WERI-Rb-1 (cell line): ENCODE data around the gene ANKRD34B.

Source experiments
- DNase-seq: peaks from one replicate; pipeline ENCODE4 v3.0.0-alpha.2; 2020
- H3K27ac ChIP-seq: fragments of 250-450 bp; sonication (Bioruptor Pico); 2 replicates; pipeline ENCODE4 v1.5.1; 2020; ENCODE audit warnings: mild to moderate bottlenecking, moderate library complexity
- H3K27me3 ChIP-seq: fragments of 250-450 bp; sonication (Bioruptor Pico); 2 replicates; pipeline ENCODE4 v1.5.1; 2021; ENCODE audit warnings: mild to moderate bottlenecking, low read depth, moderate library complexity; ENCODE audit not compliant: insufficient read depth, severe bottlenecking
- H3K36me3 ChIP-seq: fragments of 250-450 bp; sonication (Bioruptor Pico); 2 replicates; pipeline ENCODE4 v1.5.1; 2020; ENCODE audit warnings: mild to moderate bottlenecking, moderate library complexity
- H3K4me3 ChIP-seq: 2 replicates; pipeline ENCODE4 v1.5.1; 2011; ENCODE audit warnings: low read depth, mild to moderate bottlenecking, control low read depth, low read length
- H3K9me3 ChIP-seq: fragments of 250-450 bp; sonication (Bioruptor Pico); 2 replicates; pipeline ENCODE4 v1.5.1; 2021; ENCODE audit warnings: mild to moderate bottlenecking, moderate library complexity; ENCODE audit not compliant: severe bottlenecking
- CTCF ChIP-seq: IDR thresholded peaks from 2 replicates; pipeline ENCODE4 v1.5.1; 2011; ENCODE audit warnings: low read depth, mild to moderate bottlenecking, control low read depth, inconsistent platforms, low read length

Gene ANKRD34B

GRCh38 chr5:80608731-80609130, 38.7 kb upstream of the ANKRD34B start:
- no peak overlapping the region for H3K4me3 ChIP-seq
- H3K27ac ChIP-seq: no peak overlapping the region
- H3K36me3 ChIP-seq: no peaks in the 10 kb centered on the region
- no peak for TF ChIP-seq CTCF
- DNase-seq: no peak
- H3K9me3 ChIP-seq: no peaks in the 10 kb centered on the region
- H3K27me3 ChIP-seq: no peaks in the 10 kb centered on the region

GRCh38 chr5:80607832-80608231, 37.8 kb upstream of the ANKRD34B start:
- Histone ChIP-seq H3K4me3 (no peak overlapping the region), H3K36me3 (no peaks in the 10 kb centered on the region), H3K27me3 (no peaks in the 10 kb centered on the region), H3K9me3 (no peaks in the 10 kb centered on the region), H3K27ac (no peak overlapping the region)
- DNase-seq: no peak
- no peak for TF ChIP-seq CTCF

GRCh38 chr5:80607343-80607742, 37.3 kb upstream of the ANKRD34B start:
- H3K27me3 ChIP-seq: no peaks in the 10 kb centered on the region
- no peak overlapping the region for H3K27ac ChIP-seq
- TF ChIP-seq CTCF: no peak
- no peak overlapping the region for H3K4me3 ChIP-seq
- DNase-seq: no peak
- no peaks in the 10 kb centered on the region for H3K9me3 ChIP-seq
- no peaks in the 10 kb centered on the region for H3K36me3 ChIP-seq

DNA sequence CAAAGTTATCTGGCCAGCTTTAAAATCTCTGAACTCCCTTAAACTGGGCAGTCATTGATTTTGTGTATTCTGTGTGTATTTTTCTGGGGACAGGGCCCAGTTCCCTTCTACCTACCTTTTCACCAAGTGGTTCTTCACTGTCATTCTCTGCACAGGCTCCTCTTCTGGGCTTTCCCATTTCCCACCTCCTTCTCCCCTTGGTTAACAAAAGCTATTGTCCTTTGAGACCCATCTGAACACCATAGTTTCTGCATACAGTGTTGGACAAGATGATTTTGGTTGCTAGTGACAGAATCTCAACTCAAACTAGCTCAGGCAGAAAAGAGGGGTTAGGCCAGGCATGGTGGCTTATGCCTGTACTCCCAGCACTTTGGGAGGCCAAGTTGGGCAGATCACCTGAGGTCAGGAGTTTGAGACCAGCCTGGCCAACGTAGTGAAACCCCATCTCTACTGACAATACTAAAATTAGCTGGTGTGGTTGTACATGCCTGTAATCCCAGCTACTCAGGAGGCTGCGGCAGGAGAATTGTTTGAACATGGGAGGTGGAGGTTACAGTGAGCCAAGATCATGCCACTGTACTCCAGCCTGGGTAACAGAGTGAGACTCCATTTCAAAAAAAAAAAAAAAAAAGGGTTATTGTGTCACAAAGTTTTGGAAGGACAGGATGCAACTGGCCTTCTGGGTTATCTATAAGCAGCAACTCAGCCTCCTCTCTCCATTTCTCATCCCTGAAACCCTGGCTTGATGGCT, 31.0 kb upstream of the ANKRD34B start:
- no peaks in the 10 kb centered on the region for H3K36me3 ChIP-seq
- no peaks in the 10 kb centered on the region for H3K27me3 ChIP-seq
- no peak overlapping the region for H3K27ac ChIP-seq
- no peak for DNase-seq
- H3K4me3 ChIP-seq: no peak overlapping the region
- no peak for TF ChIP-seq CTCF
- H3K9me3 ChIP-seq: no peaks in the 10 kb centered on the region

GRCh38 chr5:80597500-80597899, 27.4 kb upstream of the ANKRD34B start:
- no peak for TF ChIP-seq CTCF
- Histone ChIP-seq H3K27me3 (no peaks in the 10 kb centered on the region), H3K36me3 (no peaks in the 10 kb centered on the region), H3K9me3 (no peaks in the 10 kb centered on the region), H3K27ac (no peak overlapping the region), H3K4me3 (no peak overlapping the region)
- no peak for DNase-seq

DNA sequence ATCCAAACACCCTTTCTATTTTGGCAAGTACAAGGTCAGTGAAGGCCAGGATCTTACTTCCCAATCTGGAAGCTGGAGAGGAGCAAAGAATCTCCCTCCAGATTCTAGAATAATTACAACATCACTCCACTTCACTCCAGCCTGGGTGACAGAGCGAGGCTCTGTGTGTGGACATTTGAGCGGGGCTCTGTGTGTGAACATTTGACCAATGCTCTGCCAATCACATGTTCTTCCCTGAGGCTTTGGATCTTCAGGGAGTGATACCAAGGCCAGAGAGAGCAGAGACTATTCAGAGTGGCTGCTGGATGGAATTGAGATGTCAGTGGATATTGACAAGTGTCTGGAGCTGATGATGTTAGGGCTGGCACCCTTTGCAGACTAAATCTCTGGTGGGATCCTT, 24.7 kb upstream of the ANKRD34B start:
- Histone ChIP-seq H3K27me3 (no peaks in the 10 kb centered on the region), H3K9me3 (no peaks in the 10 kb centered on the region), H3K36me3 (no peaks in the 10 kb centered on the region), H3K27ac (no peak overlapping the region), H3K4me3 (no peak overlapping the region)
- no peak for TF ChIP-seq CTCF
- DNase-seq: no peak
